ENCODE data around the gene DCANP1.

The DCANP1 gene

GRCh38 chr5:135444360-135444759 is 2.8 kb downstream of the DCANP1 start:
- H3K4me3 ChIP-seq (ENCODE audit: low read depth, low read length), result no peak overlapping the region
- TF ChIP-seq CTCF (IDR thresholded peaks at IDR 0.05; ENCODE audit: low read depth, low read length), result no peak

GRCh38 chr5:135443161-135443960 is 3.8 kb downstream of the DCANP1 start:
- H3K4me3 ChIP-seq (ENCODE audit: low read depth, low read length), result no peak overlapping the region
- no peak for TF ChIP-seq CTCF (IDR thresholded peaks at IDR 0.05; ENCODE audit: low read depth, low read length)

GRCh38 chr5:135442431-135443160 is 4.6 kb downstream of the DCANP1 start:
- no peak overlapping the region for H3K4me3 ChIP-seq (ENCODE audit: low read depth, low read length)
- TF ChIP-seq CTCF (IDR thresholded peaks at IDR 0.05; ENCODE audit: low read depth, low read length), result no peak

GRCh38 chr5:135441919-135442318 is 5.2 kb downstream of the DCANP1 start:
- TF ChIP-seq CTCF (IDR thresholded peaks at IDR 0.05; ENCODE audit: low read depth, low read length), result no peak
- no peak overlapping the region for H3K4me3 ChIP-seq (ENCODE audit: low read depth, low read length)

- no peak for TF ChIP-seq CTCF (IDR thresholded peaks at IDR 0.05; ENCODE audit: low read depth, low read length)
Measured at GRCh38 chr5:135441350-135441831, 5.8 kb downstream of the DCANP1 start.

GRCh38 chr5:135440916-135441315 is 6.2 kb downstream of the DCANP1 start:
- TF ChIP-seq CTCF (IDR thresholded peaks at IDR 0.05; ENCODE audit: low read depth, low read length), result no peak
- H3K4me3 ChIP-seq (ENCODE audit: low read depth, low read length), result no peak overlapping the region

More at GRCh38 chr5:135441350-135441831, 5.8 kb downstream of the DCANP1 start:
- no peak overlapping the region for H3K4me3 ChIP-seq (ENCODE audit: low read depth, low read length)
